GM18873 (cell line): ENCODE data around the gene SAMD11.

Experiments
- ATAC-seq: cut with Tn5 transposase; IDR thresholded peaks from one replicate; pipeline ENCODE4 v1.9.1; 2021; ENCODE audit warnings: mild to moderate bottlenecking, moderate library complexity, moderate number of reproducible peaks; ENCODE audit not compliant: unreplicated experiment, low FRiP score

SAMD11 gene

DNA sequence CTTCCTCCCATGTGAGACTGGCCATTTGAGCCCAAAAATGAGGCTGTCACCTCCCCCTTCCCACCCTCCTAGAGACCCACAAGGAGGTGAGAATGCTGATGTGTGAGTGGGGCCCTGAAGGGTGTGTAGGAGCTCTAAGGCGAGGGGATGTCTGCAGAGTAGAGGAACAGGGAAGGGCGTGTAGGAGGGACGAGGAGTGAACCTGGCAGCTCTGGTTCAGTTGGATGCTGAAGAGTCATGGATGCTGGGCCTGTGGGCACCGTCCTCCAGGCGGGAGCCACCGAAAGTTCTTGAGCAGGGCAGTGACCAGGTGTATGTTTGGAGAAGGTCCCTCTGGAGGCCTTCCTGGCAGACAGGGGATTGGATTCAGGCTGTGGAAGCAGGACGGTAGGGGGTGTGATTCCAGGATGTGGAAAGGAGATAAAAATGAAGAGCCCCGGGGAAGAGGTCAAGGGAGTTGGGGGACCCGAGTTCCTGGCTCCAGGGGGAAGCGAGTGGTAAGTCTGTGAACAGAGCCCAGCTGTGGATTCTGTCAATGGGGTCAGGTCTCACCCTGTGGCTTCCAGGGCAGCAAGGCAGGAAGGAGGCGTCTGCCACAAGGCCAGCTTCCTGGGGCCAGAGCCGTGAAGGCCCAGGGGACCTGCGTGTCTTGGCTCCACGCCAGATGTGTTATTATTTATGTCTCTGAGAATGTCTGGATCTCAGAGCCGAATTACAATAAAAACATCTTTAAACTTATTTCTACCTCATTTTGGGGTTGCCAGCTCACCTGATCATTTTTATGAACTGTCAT is 7.9 kb downstream of the SAMD11 start:
- ATAC-seq = no peak

DNA sequence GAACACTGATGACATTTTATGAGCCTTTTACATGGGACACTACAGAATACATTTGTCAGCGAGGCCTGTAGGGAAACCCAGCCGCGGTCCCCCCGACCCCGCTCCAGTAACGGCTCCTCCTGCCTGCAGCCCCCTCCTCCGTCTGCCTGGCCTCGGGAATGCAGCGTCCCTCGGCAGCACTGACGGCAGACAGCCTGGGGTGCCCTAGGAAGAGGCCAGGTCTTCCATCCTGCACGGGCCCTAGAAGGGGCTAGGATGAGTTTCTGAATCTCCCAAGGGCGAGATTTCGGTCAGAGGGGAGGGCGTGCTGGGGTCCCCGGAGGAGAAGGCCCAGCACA is 8.4 kb downstream of the SAMD11 start:
- ATAC-seq = no peak

- ATAC-seq = no peak
Measured at GRCh38 chr1:932776-933602, 9.3 kb downstream of the SAMD11 start.

GRCh38 chr1:933603-933940 is 9.8 kb downstream of the SAMD11 start:
- no peak for ATAC-seq

DNA sequence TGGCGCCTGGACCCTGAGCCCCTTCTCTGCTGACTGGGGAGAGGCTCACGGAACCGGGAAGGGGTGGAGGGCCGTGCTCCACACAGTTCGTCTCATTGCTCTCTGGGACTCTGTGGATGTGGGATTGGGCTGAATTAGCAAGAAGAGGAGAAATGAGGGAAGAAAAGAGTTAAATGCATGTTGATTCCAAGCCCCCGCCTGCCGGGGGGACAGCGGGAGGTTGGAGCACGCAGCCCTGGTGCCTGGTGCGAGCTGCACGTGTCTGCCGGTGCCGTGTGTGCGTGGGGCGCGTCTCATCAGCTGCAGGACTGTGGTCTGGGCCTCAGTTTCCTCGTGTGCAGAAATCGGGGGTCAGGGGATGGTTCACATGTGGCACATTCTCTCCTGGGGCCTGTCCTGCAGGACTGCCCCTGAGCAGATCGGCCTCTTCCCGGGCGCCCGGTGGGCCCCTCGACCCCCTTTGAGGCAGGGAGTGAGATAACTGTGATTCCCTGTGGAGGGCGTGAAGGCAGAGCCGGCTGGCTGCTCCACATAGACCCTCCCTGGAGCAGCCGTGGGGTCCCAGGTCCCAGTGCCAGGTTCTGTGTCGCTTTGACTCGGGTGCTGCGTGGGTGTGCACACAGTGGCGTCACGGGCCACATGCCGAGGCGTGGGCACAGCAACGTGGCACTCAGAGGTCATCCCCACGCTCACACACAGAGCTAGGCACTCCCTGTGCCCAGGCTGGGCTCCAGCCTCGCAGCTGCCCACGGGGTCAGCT is 11.4 kb downstream of the SAMD11 start:
- no peak for ATAC-seq

- ATAC-seq = no peak
Measured at GRCh38 chr1:935751-936231, 12.1 kb downstream of the SAMD11 start.

DNA sequence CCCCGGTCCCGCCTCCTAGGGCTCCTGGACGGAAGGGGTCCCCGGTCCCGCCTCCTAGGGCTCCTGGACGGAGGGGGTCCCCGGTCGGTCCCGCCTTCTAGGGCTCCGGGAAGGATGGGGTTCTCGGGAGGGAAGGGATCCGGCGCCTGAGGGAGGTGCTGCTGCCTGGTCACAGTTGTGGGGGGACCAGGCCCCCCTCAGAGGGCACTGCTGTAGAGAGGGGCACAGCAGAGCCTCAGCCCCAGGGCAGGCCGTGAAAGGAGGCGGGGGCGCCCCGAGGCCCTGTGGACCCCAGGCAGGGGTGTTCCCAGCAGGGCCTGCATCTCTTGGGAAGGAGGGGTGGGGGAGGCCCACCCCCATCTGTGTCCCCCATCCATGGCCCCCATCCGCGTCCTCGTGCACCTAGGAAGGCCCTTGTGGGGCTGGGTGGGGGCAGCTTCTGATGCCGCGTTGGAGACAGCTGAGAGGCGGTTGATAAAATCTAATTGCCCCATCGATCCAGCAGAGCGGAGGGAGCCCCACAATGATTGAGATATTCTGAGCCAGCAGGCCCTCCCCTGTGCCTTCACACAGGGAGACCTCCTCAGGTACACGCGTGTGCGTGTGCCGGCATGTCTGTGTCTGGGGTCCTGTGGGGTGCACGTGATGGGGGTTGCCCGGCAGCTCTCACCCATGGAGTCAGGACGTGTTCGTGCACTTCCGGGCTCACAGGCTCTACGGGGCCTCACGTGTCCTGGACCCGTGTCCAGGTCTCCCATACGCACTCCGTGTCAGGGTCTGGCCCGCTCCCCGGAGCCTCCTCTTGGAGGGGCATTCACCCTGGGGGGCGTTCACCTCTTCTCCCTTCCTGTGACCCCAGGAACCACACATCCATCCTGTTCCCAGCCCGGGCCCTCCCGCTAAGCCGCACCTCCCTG is 12.9 kb downstream of the SAMD11 start:
- ATAC-seq = no peak

GRCh38 chr1:937521-937920 is 13.8 kb downstream of the SAMD11 start:
- ATAC-seq = no peak

- no peak for ATAC-seq
Measured at GRCh38 chr1:938088-938683, 14.5 kb downstream of the SAMD11 start.

DNA sequence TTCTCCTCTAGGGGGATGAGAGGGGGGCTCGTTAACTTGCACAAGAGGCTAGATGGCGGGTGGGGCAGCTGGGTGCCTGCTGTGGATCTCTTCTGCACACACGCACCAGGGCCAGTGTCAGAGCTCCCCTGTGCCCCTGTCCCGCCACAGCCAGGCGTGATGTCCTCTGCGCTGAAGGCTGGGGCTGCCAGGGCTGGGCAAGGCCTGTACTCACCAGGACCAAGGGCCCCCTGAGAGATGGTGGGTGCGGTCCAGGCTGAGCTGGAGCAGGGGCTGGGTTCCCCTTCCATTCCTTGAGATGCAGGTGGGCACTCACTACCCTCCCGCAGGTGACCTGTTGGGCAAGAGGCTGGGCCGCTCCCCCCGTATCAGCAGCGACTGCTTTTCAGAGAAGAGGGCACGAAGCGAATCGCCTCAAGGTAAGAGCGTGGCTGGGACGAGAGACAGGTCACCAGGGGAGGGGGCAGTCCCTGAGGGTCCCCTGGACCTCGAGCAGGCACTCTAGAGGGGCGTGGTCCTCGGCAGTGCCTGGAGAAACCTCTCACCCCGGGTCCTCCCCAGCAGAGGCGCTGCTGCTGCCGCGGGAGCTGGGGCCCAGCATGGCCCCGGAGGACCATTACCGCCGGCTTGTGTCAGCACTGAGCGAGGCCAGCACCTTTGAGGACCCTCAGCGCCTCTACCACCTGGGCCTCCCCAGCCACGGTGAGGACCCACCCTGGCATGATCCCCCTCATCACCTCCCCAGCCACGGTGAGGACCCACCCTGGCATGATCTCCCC is 15.2 kb downstream of the SAMD11 start:
- no peak for ATAC-seq

GRCh38 chr1:939511-940106 is 15.9 kb downstream of the SAMD11 start:
- ATAC-seq = no peak

DNA sequence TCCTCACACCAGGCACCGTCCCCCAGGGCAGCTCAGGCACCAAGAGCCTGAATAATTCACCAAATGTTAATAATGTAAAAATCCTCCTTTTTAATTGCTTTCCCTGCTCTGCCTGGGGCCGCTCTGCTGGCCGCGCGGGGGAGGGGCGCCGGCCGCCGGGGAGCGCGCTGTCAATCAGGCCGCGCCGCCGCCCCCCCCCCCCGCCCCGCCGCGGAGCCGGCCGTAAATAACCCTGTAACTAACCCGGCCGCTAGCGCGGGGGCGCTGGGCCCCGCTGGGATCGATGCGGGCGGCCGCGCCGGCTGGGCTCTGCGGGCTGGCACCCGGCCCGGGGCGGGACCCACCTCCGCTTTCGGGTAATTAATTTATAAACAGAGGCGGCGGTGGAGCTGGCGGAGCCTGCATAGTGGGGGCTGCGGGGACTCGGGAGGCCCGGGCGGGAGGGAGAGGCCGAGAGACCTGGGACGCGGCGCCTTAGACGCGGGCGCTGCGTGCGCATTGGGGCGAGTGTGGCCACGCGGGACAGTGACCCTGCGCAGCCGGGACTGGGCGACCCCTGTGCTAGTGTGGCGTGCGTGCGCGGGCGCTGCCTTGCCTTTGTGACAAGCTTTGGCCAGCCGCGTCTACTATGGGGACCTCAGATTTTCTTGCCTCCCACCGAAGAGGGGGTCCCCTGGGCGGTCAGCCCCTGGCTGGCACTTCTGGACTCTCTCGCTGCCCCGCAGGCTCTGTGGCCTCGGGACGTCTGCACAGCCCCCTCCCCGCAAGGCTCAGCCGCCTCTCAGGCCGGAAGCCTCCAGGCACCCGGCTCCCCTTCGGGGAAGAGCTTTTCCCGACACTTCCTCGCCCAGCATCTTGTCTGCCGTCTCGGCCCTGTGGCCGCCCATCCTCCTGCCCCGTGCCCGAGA is 16.6 kb downstream of the SAMD11 start:
- no peak for ATAC-seq

DNA sequence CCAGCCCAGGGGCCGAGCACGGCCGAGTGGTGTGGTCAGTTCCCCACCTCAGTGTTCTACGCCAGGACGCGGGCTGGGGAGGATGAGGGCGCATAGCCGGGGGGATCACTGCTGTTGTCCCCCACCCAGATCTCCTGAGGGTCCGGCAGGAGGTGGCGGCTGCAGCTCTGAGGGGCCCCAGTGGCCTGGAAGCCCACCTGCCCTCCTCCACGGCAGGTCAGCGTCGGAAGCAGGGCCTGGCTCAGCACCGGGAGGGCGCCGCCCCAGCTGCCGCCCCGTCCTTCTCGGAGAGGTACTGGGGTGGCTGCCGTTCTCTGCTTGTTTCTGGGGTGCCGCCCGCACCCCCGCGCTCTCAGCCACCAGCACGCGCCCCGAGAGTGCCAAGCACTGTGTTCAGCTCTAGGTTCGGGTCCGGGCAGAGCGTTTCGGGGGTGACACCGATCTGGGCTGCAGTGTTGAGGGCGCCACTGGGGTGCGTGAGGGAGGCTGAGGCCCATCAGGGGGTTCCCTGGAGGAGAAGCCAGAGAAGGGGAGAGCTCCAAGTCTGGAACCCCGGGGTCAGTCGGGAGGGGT is 17.4 kb downstream of the SAMD11 start:
- no peak for ATAC-seq

DNA sequence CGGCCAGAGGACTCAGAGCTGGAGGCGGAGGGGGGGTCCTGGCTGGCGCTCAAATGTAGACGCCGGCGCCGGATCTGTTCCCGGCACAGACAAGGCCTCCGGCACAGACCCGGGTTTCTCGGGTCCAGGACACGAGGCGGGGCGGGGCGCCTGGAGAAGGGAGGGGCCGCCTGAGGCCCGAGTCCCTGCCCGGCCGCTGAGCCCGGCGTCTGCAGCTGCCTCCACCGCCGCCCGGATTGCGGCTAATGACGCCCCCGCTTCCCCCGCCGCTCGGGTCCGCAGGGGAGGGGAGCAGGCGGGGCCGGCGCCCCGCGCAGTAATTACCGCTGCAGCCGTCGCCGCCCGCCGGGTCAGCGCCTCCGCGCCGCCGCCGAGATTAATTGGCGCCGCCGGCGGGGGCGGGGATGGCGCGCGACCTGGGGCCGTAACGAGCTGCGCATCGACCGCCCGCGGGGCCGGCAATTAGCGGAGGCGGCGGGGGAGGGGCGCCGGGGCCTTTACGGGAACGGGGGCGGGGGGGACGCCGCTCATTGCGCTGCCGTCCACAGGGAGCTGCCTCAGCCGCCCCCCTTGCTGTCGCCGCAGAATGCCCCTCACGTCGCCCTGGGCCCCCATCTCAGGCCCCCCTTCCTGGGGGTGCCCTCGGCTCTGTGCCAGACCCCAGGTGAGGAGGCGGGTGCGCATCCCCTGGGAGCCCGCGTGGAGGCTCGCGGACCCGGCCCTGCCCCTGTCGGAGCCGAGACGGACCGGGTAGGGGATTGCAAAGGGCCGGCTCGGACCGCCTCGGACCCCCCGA is 18.1 kb downstream of the SAMD11 start:
- no peak for ATAC-seq

- no peak for ATAC-seq
Measured at GRCh38 chr1:942411-942821, 18.7 kb downstream of the SAMD11 start.

DNA sequence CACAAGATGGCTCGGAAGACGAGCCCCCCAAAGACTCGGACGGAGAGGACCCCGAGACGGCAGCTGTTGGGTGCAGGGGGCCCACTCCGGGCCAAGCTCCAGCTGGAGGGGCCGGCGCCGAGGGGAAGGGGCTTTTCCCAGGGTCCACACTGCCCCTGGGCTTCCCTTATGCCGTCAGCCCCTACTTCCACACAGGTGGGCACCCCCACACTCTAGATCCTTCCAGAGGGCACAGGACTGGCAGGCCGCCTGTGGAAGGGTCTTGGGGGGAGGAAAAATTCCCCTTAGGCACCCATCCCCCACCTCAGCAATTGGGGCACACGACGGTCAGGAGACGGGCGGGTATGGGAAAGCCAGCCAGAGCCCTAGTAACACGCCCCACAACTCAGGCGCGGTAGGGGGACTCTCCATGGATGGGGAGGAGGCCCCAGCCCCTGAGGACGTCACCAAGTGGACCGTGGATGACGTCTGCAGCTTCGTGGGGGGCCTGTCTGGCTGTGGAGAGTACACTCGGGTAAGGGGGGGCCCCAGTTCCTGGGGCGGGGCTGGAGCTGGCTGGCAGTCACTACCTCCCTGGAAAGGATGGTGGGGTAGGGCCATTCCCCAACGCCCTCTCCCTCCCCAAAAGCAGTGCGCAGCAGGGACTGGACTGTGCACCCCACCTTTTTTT is 19.3 kb downstream of the SAMD11 start:
- ATAC-seq = no peak
